ENCODE measurements around the gene HMGN1. TPM values are rescaled to one million over a fixed set of nuclear protein-coding genes. Genes with fewer than 3 reads are reported as not detected.
A peak's percentile ranks its signal among the peaks of the same experiment; 100 is the strongest.

HMGN1 gene
- total and polyA plus RNA-seq, 7 experiments from 2014 or later = 198 to 310 (median 262) TPM

- Mint-ChIP-seq H3K4me3 (peak overlapping the region; percentile 89 to 97 (median 92)), H3K36me3 (peaks cover 0 to 16% (median 8%) of the 10 kb centered on the region in 5 donors), H3K4me1 (peaks cover 35 to 64% (median 55%) of the 10 kb centered on the region in 7 donors), H3K27me3 (no peaks in the 10 kb centered on the region), H3K27ac (peak overlapping the region; percentile 83 to 98 (median 91)), H3K9me3 (peaks cover 0 to 9% (median 0%) of the 10 kb centered on the region in 11 donors)
- POLR2A ChIA-PET = interaction anchor here (0.6 to 8.8 kb wide), 16 partner anchors 9 to 546 kb away, joined by 3 to 139 read pairs (median 5); partner anchors contain the start of genes HMGN1 and PSMG1
- CTCF ChIA-PET = interaction anchor here (1.1 kb wide), 1 partner anchor 75 kb away, joined by 6 read pairs; no protein-coding TSS in a partner anchor
- peaks cover 0 to 21% (median 3%) of the 10 kb centered on the region in 3 experiments for H3K36me3 ChIP-seq (ENCODE audit: control insufficient read depth in 2 of 3, insufficient read depth in 3 of 3, low read length in 3 of 3)
- DNase-seq (peak; percentile 93 to 98 (median 96)), ATAC-seq (peak; percentile 93)
- H3K4me3 ChIP-seq (ENCODE audit: low read length) = peak overlapping the region; percentile 88
- H3K27me3 ChIP-seq (ENCODE audit: control insufficient read depth in 2 of 2, insufficient read depth in 2 of 2, low read length in 2 of 2) = no peaks in the 10 kb centered on the region
- peaks cover 11 to 23% of the 10 kb centered on the region in 2 donors for H3K4me1 ChIP-seq (ENCODE audit: control insufficient read depth in 2 of 2, insufficient read depth in 2 of 2, low read length in 2 of 2)
- H3K27ac ChIP-seq (ENCODE audit: low read depth, low read length) = peak overlapping the region; percentile 92
- no peaks in the 10 kb centered on the region for H3K9me3 ChIP-seq (ENCODE audit: control insufficient read depth in 2 of 3, low read length in 3 of 3)
- intact Hi-C loops (cut with micrococcal nuclease) = loop anchor here (1.0 to 10.0 kb wide), 12 partner anchors 37 to 1750 kb away; partner anchors contain the start of genes HMGN1 (in 2 of the 2), LCA5L (in 2 of the 2) and PSMG1 (in 2 of the 2)
These were observed 36.5 kb downstream of the HMGN1 start for GRCh38 chr21:39312112-39313041.

DNA sequence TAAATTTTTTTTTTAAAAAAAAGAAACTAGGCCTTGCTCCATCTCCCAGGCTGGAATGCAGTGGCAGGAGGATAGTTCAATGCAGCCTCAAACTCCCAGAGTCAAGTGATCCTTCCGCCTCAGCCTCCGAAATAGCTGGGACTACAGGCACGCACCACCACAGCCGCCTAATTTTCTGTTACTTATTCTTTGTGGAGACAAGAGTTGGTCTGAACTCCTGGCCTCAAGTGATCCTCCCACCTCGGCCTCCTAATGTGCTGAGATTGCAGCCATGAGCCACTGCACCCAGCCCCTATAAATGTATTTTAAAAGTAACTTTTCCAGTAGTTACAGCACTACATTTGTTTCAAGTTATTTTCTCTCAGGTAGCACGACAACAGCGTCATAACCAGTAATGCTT is 37.7 kb downstream of the HMGN1 start:
- peak overlapping the region in 5 of 10 donors; percentile 15 to 95 (median 56) for H3K4me3 Mint-ChIP-seq
- no peak overlapping the region for H3K4me3 ChIP-seq (ENCODE audit: low read length)
- ChIA-PET POLR2A (interaction anchor here (0.9 to 8.8 kb wide), 4 partner anchors 8 to 83 kb away, joined by 3 to 139 read pairs (median 10); partner anchors contain the start of gene HMGN1), CTCF (no interaction called here)
- H3K27ac Mint-ChIP-seq = peak overlapping the region in 6 of 9 donors; percentile 62 to 92 (median 84)
- H3K36me3 Mint-ChIP-seq = peaks cover 0 to 16% (median 8%) of the 10 kb centered on the region in 5 donors
- intact Hi-C loops (cut with micrococcal nuclease) = loop anchor here (5.0 to 10.0 kb wide), 4 partner anchors 49 to 1749 kb away; no protein-coding TSS in a partner anchor
- H3K27ac ChIP-seq (ENCODE audit: low read depth, low read length) = peak overlapping the region; percentile 66
- peaks cover 34 to 67% (median 59%) of the 10 kb centered on the region in 7 donors for H3K4me1 Mint-ChIP-seq
- H3K9me3 ChIP-seq (ENCODE audit: control insufficient read depth in 2 of 3, low read length in 3 of 3) = no peaks in the 10 kb centered on the region
- ATAC-seq (no peak), DNase-seq (no peak)
- H3K36me3 ChIP-seq (ENCODE audit: control insufficient read depth in 2 of 3, insufficient read depth in 3 of 3, low read length in 3 of 3) = peaks cover 0 to 21% (median 3%) of the 10 kb centered on the region in 3 experiments
- H3K27me3 Mint-ChIP-seq = no peaks in the 10 kb centered on the region
- no peaks in the 10 kb centered on the region for H3K27me3 ChIP-seq (ENCODE audit: control insufficient read depth in 2 of 2, insufficient read depth in 2 of 2, low read length in 2 of 2)
- H3K9me3 Mint-ChIP-seq = peaks cover 0 to 9% (median 0%) of the 10 kb centered on the region in 11 donors
- H3K4me1 ChIP-seq (ENCODE audit: control insufficient read depth in 2 of 2, insufficient read depth in 2 of 2, low read length in 2 of 2) = peaks cover 11 to 23% of the 10 kb centered on the region in 2 donors

DNA sequence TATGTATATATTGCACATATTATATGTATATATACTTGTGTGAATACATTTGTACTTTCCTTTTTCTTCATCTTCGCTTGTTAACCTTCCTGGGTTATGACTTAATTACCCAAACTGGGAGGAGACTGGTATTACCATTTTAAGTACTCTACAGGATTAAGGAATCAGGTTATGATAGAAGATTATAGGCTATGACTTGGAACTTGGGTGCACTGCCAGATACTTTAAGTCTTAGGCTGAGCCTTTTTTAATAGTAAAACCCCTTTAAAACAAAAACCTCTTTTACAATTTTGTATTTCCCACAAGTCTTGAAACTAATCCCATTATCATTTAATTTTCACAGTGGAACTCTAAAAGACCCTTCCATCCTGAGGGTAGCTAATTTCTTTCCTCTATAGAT is 41.4 kb downstream of the HMGN1 start:
- ChIA-PET CTCF (no interaction called here), POLR2A (no interaction called here)
- H3K36me3 Mint-ChIP-seq = peaks cover 0 to 23% (median 8%) of the 10 kb centered on the region in 5 donors
- H3K27me3 Mint-ChIP-seq = no peaks in the 10 kb centered on the region
- H3K4me3 Mint-ChIP-seq = peak overlapping the region in 2 of 10 donors; percentile 25 to 32
- Histone ChIP-seq H3K9me3 (ENCODE audit: control insufficient read depth in 2 of 3, low read length in 3 of 3) (no peaks in the 10 kb centered on the region), H3K4me1 (ENCODE audit: control insufficient read depth in 2 of 2, insufficient read depth in 2 of 2, low read length in 2 of 2) (peaks cover 7 to 19% of the 10 kb centered on the region in 2 donors), H3K27me3 (ENCODE audit: control insufficient read depth in 2 of 2, insufficient read depth in 2 of 2, low read length in 2 of 2) (no peaks in the 10 kb centered on the region), H3K27ac (ENCODE audit: low read depth, low read length) (no peak overlapping the region), H3K36me3 (ENCODE audit: control insufficient read depth in 2 of 3, insufficient read depth in 3 of 3, low read length in 3 of 3) (peaks cover 0 to 24% (median 3%) of the 10 kb centered on the region in 3 experiments), H3K4me3 (ENCODE audit: low read length) (no peak overlapping the region)
- peak overlapping the region in 1 of 9 donors; percentile 12 for H3K27ac Mint-ChIP-seq
- no peak for DNase-seq
- peaks cover 24 to 63% (median 56%) of the 10 kb centered on the region in 7 donors for H3K4me1 Mint-ChIP-seq
- no peak for ATAC-seq
- peaks cover 0 to 2% (median 0%) of the 10 kb centered on the region in 11 donors for H3K9me3 Mint-ChIP-seq
- intact Hi-C loops (cut with micrococcal nuclease) = no loop called here

DNA sequence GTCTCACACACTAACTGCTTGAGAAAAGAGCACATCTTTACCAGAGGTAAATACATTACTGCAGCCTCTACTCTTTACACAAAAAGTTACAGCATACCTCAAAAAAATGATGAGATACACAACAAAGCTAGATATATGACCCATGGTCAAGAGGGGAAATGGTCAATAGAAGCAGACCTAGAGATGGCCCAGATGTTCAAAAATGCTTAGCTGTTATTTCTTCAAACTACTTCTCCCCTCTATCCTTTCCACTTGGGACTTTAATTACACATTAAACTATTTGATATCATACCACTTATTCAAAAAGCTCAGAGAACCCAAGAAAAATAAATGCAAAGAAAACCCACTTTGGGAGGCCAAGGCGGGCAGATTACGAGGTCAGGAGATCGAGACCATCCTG is 48.3 kb downstream of the HMGN1 start:
- H3K27ac ChIP-seq (ENCODE audit: low read depth, low read length) = no peak overlapping the region
- H3K27me3 Mint-ChIP-seq = no peaks in the 10 kb centered on the region
- no peaks in the 10 kb centered on the region for H3K27me3 ChIP-seq (ENCODE audit: control insufficient read depth in 2 of 2, insufficient read depth in 2 of 2, low read length in 2 of 2)
- CTCF ChIA-PET = interaction anchor here (1.0 to 1.3 kb wide), 2 partner anchors 87 to 93 kb away, joined by 4 to 5 read pairs; no protein-coding TSS in a partner anchor
- peaks cover 20 to 56% (median 51%) of the 10 kb centered on the region in 7 donors for H3K4me1 Mint-ChIP-seq
- H3K4me3 Mint-ChIP-seq = peak overlapping the region in 5 of 10 donors; percentile 8 to 52 (median 23)
- ATAC-seq (no peak), DNase-seq (no peak)
- H3K27ac Mint-ChIP-seq = peak overlapping the region in 1 of 9 donors; percentile 56
- H3K4me3 ChIP-seq (ENCODE audit: low read length) = no peak overlapping the region
- H3K9me3 Mint-ChIP-seq = peaks cover 0 to 9% (median 4%) of the 10 kb centered on the region in 11 donors
- POLR2A ChIA-PET = interaction anchor here (1.8 to 3.2 kb wide), 3 partner anchors 12 to 49 kb away, joined by 9 to 13 read pairs (median 9); partner anchors contain the start of genes BRWD1 and HMGN1
- H3K9me3 ChIP-seq (ENCODE audit: control insufficient read depth in 2 of 3, low read length in 3 of 3) = no peaks in the 10 kb centered on the region
- H3K4me1 ChIP-seq (ENCODE audit: control insufficient read depth in 2 of 2, insufficient read depth in 2 of 2, low read length in 2 of 2) = peaks cover 9 to 12% of the 10 kb centered on the region in 2 donors
- intact Hi-C loops (cut with micrococcal nuclease) = no loop called here
- peaks cover 13 to 43% (median 18%) of the 10 kb centered on the region in 3 experiments for H3K36me3 ChIP-seq (ENCODE audit: control insufficient read depth in 2 of 3, insufficient read depth in 3 of 3, low read length in 3 of 3)
- peaks cover 0 to 38% (median 31%) of the 10 kb centered on the region in 5 donors for H3K36me3 Mint-ChIP-seq

DNA sequence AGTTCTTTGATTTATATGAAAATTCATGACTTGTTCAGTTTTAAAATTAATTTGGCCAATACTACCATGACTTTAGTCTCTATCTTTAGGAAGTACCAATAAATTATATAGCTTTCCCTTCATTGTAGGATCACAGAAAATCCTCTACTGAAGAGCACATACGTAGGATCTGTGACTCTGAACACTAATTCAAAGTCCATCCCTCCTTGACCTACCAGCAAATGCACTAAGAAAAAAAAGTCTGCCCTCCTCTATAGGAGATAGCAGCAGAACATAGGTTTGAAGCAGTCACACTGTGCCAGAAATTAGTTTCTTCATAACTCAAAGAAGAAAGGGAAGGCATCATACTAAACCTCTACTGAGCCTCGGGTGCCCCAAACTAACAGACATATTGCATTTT is 52.0 kb downstream of the HMGN1 start:
- DNase-seq = no peak
- POLR2A ChIA-PET = interaction anchor here (2.3 kb wide), 1 partner anchor 15 kb away, joined by 6 read pairs; no protein-coding TSS in a partner anchor
- Histone ChIP-seq H3K27me3 (ENCODE audit: control insufficient read depth in 2 of 2, insufficient read depth in 2 of 2, low read length in 2 of 2) (no peaks in the 10 kb centered on the region), H3K4me3 (ENCODE audit: low read length) (no peak overlapping the region), H3K27ac (ENCODE audit: low read depth, low read length) (no peak overlapping the region), H3K9me3 (ENCODE audit: control insufficient read depth in 2 of 3, low read length in 3 of 3) (no peaks in the 10 kb centered on the region), H3K4me1 (ENCODE audit: control insufficient read depth in 2 of 2, insufficient read depth in 2 of 2, low read length in 2 of 2) (peaks cover 9 to 12% of the 10 kb centered on the region in 2 donors), H3K36me3 (ENCODE audit: control insufficient read depth in 2 of 3, insufficient read depth in 3 of 3, low read length in 3 of 3) (peaks cover 16 to 64% (median 22%) of the 10 kb centered on the region in 3 experiments)
- Mint-ChIP-seq H3K36me3 (peaks cover 5 to 62% (median 46%) of the 10 kb centered on the region in 5 donors), H3K9me3 (peaks cover 0 to 9% (median 4%) of the 10 kb centered on the region in 11 donors), H3K27me3 (no peaks in the 10 kb centered on the region), H3K4me3 (peak overlapping the region in 2 of 10 donors; percentile 36 to 54), H3K27ac (peak overlapping the region in 2 of 9 donors; percentile 37 to 62), H3K4me1 (peaks cover 19 to 51% (median 39%) of the 10 kb centered on the region in 7 donors)
- no peak for ATAC-seq
- CTCF ChIA-PET = no interaction called here
- intact Hi-C loops (cut with micrococcal nuclease) = loop anchor here in 1 of 2 donors (5.0 kb wide), 2 partner anchors 35 to 50 kb away; partner anchors contain the start of gene HMGN1

Data from naive thymus-derived CD4-positive, alpha-beta T cell (primary cell).